Amniotic stem cell (primary cell): ENCODE measurements around the gene EFNB1.
A peak's percentile ranks its signal among the peaks of the same experiment; 100 is the strongest.
"Not testable (repeated sequence)": the region's sequence is repeated elsewhere in the genome, so short reads cannot be mapped to it uniquely, and the experiment has no call there.

Source experiments
- DNase-seq: peaks from one replicate; lab custom pipeline; 2025; lab: John Stamatoyannopoulos, UW

EFNB1 gene

GRCh38 chrX:68828740-68829581 lies at the start of gene EFNB1:
Gene EFNB1, plus strand, starts transcription at chrX:68829021. Its CDS starts 756 bp downstream, at chrX:68829777.
- peak; percentile 84 for DNase-seq

DNA sequence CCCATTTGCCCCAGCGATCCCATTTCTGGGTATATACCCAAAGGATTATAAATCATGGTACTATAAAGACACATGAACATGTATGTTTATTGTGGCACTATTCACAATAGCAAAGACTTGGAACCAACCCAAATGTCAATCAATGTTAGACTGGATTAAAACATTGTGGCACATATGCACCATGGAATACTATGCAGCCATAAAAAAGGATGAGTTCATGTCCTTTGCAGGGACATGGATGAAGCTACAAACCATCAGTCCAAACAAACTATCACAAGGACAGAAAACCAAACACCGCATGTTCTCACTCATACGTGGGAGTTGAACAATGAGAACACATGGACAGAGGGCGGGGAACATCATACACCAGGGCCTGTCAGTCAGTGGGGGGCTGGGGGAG lies 47.5 kb upstream of the EFNB1 start:
- not testable (repeated sequence) for DNase-seq

DNA sequence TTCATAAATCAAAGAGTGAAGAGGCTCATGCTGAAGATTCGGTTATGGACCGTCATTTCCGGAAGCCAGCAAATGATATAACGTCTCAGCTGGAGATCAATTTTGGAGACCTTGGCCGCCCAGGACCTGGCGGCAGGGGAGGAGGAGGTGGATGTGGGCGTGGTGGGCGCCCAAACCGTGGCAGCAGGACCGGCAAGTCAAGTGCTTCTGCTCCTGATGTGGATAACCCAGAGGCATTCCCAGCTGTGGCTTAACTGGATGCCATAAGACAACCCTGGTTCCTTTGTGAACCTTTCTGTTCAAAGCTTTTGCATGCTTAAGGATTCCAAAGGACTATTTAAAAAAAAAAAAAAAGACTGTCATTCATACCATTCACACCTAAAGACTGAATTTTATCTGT lies 44.0 kb upstream of the EFNB1 start:
- DNase-seq, result no peak

DNA sequence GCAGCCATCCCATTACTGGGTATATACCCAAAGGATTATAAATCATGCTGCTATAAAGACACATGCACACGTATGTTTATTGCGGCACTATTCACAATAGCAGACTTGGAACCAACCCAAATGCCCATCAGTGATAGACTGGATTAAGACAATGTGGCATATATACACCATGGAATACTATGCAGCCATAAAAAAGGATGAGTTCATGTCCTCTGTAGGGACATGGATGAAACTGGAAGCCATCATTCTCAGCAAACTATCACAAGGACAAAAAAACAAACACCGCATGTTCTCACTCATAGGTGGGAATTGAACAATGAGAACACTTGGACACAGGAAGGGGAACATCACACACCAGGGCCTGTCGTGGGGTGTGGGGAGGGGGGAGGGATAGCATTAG lies 42.2 kb upstream of the EFNB1 start:
- not testable (repeated sequence) for DNase-seq

DNA sequence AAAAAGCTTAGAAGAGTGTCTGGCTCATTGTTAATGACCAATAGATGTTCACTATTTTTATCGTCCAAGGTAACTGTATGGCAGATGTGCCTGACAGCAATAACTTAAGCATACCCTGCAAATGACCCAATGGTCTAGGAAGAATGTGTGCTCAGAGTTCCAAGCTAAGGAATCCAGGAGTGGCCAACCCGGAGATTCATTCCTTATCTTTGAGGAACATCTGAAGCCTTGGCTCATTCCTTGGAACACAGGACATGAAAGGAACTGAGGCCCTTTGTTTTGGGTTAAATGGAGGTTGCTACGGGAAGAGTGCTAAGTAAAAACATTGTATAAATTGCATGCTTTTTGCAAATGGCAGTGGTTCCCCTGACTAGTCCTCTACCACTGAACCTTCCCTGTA lies 38.9 kb upstream of the EFNB1 start:
- DNase-seq, result no peak

DNA sequence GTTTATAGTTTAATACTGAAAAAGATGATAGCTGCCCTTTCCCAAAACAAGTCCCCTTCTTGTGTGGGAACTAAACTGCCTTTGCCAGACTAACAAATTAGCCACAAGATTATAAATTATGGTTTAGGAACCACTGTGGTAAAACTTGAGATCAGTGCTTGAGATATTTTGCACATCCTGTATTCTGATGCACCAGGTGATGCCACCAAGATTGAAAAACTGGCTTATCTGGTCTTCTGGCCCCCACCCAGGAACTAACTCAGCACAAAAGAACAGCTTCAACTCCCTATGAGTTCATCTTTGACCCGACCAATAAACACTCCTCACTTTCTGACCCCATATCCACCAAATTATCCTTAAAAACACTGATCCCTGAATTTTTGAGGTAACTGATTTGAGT lies 36.7 kb upstream of the EFNB1 start:
- no peak for DNase-seq

DNA sequence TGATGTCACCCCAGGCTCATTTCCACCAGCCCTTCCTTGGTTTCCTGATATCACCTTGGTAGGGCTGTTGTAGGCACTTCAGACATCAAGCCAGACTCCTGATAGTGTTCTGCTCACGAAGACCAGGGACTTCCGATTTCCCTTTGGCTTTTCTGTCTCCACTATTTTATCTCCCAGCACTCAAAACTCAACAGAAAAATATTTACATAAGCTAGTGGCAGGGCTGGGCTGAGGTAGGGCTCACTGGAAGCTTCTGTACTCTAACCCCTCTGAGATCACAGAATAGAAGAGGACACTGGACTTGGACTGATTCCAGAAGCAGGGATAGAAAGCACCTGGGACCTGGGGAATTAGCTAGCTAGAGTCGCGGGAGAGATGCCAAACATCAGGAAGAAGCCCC lies 34.4 kb upstream of the EFNB1 start:
- DNase-seq, result no peak

DNA sequence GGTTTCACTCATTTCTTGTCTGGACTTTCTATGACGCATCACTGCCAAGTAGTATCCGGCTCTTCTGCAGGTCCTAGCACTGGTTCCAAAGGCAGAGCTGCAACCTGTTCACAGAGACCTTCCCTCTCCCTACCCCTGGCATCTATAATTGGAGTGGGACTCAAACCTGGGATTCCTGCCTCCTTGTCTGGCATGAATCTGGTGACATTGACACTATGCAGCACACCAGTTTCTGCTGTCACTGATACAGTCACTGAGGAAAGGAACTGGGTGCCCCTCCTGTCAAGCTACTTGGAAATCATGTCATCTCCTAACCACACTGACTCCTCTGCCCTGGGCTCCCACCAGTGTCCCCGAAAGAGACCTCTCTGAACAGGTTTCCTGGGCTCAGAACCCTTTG lies 33.1 kb upstream of the EFNB1 start:
- DNase-seq, result no peak

DNA sequence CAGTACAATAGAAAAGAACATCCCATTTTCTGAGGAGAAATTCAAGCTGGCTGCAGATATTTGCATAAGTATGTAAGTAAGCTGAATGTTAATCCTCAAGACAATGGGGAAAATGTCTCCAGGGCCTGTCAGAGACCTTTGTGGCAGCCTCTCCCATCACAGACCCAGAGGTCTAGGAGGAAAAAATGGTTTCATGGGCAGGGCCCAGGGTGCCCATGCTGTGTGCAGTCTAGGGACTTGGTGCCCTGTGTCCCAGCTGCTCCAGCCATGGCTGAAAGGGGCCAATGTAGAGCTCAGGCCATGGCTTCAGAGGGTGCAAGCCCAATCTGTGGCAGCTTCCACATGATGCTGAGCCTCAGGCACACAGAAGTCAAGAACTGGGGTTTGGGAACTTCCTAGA lies 30.4 kb upstream of the EFNB1 start:
- not testable (repeated sequence) for DNase-seq

GRCh38 chrX:68801737-68802290 lies 27.0 kb upstream of the EFNB1 start:
- DNase-seq, result no peak

DNA sequence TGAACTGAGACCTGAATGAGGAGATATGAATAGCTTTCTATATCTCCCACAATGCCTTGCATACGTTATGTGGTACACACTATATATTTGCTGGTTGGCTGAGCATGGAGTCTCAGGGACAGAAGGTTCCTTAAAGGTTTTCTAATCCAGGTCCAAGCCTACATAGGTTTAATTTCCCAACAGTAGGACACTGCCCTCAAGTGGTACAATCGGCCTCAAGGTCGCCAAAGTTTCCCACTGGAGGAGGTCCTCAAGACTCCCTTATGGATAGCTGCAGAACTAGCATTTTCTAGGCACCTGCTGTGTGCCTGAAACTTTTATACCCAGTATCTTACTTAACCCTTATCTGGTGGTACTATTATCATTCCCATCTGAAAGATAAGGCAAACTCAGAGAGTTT lies 21.0 kb upstream of the EFNB1 start:
- DNase-seq, result peak; percentile 15

DNA sequence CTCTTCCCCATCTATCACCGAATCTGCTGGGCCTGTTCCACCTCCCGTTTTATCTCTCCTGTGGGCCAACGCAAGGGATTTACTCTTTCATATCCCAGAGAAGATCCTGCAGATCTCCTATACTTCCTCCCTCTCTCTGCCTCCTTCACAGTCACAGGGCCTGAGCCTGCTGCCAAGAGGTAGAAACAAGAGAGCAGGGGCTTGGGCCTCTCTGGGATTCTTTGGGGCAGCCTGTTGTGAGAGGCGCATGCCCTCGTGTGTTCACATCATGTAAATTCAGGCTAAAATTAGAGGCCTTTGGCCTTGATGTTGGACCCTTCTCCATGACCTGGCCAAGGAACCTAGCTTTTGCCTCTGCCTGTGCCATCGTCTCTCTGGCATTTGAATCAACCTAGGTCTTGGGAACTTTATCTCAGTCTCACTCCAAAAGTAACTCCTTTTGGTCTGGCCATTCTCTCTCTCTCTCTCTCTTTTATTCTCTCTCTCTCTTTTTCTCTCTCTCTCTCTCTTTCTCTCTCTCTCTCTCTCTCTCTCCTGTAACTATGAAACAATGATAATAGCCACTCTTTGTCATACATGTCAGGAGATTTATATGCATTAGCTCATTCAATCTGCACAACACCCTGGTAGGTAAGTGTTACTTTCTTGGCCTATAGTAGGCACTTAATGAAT lies 20.0 kb upstream of the EFNB1 start:
- DNase-seq, result no peak

DNA sequence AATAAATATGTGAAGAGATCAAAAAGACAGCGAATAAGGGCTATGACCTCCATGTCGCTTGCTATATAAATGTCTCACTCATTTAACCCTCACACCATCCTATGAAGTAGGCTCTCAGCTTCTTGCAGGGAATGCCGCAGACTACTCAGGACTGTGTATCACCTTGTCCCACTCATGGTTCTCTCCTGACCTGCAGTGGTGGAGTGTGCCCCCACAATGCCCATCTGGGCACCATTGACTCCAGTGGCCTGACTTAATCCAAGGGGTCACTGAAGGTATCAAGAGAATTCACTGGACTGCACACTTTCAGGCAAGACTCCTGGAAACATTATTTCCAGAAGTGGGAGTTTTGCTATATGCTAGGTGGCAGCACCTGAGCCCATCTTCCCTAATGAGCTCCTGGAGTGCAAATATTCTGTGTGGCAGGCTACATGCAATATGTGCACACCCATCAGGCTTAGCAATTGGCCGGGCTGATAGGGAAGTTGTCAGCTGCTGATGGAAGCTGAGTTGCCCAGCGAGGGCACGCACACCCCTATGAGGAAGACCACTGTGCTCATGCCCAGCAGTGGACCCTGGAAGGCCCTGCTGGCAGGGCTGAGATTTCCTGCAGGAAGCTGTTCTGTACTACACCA lies 8.2 kb upstream of the EFNB1 start:
- no peak for DNase-seq

GRCh38 chrX:68821616-68822015 lies 7.2 kb upstream of the EFNB1 start:
- no peak for DNase-seq

DNA sequence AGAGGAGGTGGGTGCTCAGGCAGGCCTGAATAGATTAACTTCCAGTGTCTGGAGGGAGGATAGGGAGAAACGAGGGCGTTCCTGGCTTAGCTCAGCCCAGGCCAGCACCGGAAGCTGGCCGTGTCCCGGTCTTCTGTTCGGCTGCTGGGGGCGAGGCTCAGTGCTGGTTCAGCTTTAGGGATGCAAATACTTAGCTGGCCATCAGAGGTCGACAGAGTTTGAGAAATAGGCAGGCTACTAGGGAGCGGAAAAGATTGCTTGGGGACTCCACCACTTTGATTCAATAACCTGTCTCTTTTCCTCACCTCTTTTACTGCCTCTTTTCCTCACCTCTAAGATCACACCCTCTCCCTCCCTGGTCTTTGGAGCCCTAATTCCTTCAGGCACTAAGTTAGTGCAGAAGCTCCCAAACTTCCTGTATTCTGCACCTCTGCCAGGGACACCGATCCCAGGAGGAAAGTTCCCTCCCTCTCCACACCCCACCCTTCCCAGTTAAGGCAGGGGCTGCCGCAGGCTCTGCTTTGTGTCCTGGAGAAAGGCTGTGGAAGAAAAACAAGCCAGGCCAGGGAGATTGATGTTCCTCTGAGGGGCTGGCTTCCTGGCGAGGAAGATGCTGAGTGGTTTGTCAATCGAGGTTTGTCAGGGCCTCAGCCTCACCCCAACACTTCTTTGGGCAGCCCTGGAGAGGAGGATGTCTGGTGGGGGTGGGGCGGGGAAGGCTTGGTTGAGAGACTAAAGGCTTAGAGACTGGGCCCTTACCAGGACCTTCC lies 6.0 kb upstream of the EFNB1 start:
- no peak for DNase-seq

DNA sequence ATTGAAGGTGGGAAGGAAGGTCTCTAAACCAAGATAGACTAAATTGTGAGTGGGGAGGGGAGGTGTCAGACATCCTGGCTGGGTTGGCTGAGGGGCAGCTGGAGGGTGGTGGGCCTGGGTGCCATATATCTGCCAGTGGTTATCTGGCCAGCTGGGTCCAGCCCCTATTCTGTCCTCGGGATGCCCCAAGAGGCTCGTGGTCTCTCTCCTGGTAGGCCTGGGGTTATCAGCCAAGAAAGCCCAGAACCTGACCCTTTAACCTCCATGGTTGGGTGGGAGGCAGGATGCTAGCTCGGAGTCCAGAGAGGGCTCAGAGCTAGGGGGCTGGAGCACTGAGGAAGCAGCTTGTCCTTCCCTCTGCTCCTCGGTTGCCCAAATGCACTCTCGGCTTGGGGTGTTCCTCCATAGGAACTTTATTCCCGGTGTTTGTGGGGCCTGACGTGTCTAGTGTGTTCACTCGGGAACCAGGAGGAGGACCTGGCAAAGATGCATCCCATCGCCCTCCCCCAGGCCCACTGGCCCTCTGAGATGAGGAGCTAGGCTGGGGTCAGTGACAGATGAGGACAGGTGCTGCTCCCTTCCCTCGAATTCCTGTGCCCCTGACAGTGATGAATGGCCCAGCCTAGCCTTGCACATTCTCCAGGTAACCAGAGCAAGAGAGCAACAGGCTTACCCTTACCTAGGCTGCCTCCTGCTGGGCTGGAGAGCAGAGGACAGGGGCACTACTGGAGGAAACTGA lies 5.2 kb upstream of the EFNB1 start:
- DNase-seq, result no peak

GRCh38 chrX:68824152-68824433 lies 4.7 kb upstream of the EFNB1 start:
- DNase-seq, result no peak

- DNase-seq, result no peak
These were observed 4.2 kb upstream of the EFNB1 start for GRCh38 chrX:68824565-68825125.

DNA sequence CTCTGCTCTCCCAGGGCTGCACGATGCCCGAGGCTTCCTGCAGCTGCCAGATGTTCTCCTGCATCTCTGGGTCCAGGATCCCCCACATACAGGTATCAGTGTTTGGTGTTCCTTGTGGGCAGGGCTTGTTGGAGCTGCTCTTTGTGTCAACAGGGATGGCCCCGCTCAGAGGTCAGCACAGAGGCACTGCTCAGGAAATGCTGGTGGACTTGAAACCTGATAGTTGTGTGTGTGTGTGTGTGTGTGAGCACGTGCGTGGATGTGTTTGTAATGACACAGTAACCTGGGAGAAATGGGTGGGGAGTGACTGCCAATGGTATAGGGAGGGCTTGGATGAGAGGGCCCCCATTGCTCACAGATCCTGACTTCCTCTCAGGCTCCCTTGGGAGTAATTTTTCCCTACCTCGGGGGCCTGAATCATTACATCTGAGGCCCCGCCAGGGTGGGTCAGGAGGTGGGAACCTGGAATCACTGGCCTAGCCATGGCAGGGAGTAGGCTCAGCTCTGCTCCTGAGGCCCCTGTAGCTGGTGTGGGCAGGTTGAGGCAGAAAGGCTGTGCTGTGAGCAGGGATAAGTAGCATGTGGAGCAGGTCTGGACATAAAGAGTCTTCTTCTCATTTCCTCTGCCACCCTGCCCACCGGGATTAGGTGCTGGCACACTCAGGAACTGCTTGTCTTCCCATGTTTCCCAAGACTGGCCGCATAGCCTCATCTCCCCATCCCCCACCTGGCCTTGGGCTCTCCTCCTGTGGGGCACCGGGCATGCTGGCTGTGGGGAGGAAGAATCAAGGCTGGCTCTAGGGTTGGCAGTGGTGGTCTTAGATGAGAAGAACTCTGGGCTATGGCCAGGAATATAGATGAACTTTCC lies 2.5 kb upstream of the EFNB1 start:
- no peak for DNase-seq

GRCh38 chrX:68827256-68827655 lies 1.6 kb upstream of the EFNB1 start:
- no peak for DNase-seq
